GM19455 (cell line): ENCODE data around the gene HAT1.
"Not testable (repeated sequence)": the region's sequence is repeated elsewhere in the genome, so short reads cannot be mapped to it uniquely, and the experiment has no call there.

ENCODE experiments used
- ATAC-seq: cut with Tn5 transposase; IDR thresholded peaks from one replicate; pipeline ENCODE4 v1.9.1; 2021; ENCODE audit not compliant: unreplicated experiment

The HAT1 gene

GRCh38 chr2:171972329-171972982 lies 50.2 kb downstream of the HAT1 start:
- no peak for ATAC-seq

GRCh38 chr2:171979103-171979502 lies 56.8 kb downstream of the HAT1 start:
- no peak for ATAC-seq

GRCh38 chr2:171983924-171984323 lies 61.7 kb downstream of the HAT1 start:
- ATAC-seq, result not testable (repeated sequence)

- ATAC-seq, result no peak
These were observed 62.8 kb downstream of the HAT1 start for GRCh38 chr2:171985076-171985475.

GRCh38 chr2:171986778-171987177 lies 64.5 kb downstream of the HAT1 start:
- ATAC-seq, result no peak

- no peak for ATAC-seq
These were observed 68.8 kb downstream of the HAT1 start for GRCh38 chr2:171991027-171991426.

- ATAC-seq, result no peak
These were observed 73.3 kb downstream of the HAT1 start for GRCh38 chr2:171995586-171995985.

- ATAC-seq, result no peak
These were observed 73.8 kb downstream of the HAT1 start for GRCh38 chr2:171996021-171996420.

GRCh38 chr2:171997031-171997430 lies 74.8 kb downstream of the HAT1 start:
- ATAC-seq, result not testable (repeated sequence)

- ATAC-seq, result no peak
These were observed 76.9 kb downstream of the HAT1 start for GRCh38 chr2:171999161-171999560.

GRCh38 chr2:171999604-172000469 lies 77.6 kb downstream of the HAT1 start, which contains the start of gene METAP1D:
TSS of gene METAP1D (plus strand) at chr2:171999953. CDS start at chr2:171999970, 17 bp downstream.
- ATAC-seq, result peak; percentile 93

GRCh38 chr2:172000696-172001361 lies 78.6 kb downstream of the HAT1 start:
- ATAC-seq, result no peak

- no peak for ATAC-seq
These were observed 85.1 kb downstream of the HAT1 start for GRCh38 chr2:172007372-172007771.

- ATAC-seq, result no peak
These were observed 87.6 kb downstream of the HAT1 start for GRCh38 chr2:172009823-172010222.

GRCh38 chr2:172011812-172012575 lies 89.7 kb downstream of the HAT1 start:
- ATAC-seq, result no peak

- no peak for ATAC-seq
These were observed 90.6 kb downstream of the HAT1 start for GRCh38 chr2:172012677-172013391.

- no peak for ATAC-seq
These were observed 91.1 kb downstream of the HAT1 start for GRCh38 chr2:172013396-172013795.

- ATAC-seq, result no peak
These were observed 99.0 kb downstream of the HAT1 start for GRCh38 chr2:172021074-172021931.

GRCh38 chr2:172021955-172022354 lies 99.7 kb downstream of the HAT1 start:
- no peak for ATAC-seq
